ENCODE data around the gene IRGC. TPM values are rescaled to one million over a fixed set of nuclear protein-coding genes. Genes with fewer than 3 reads are reported as not detected.

Gene IRGC
- total RNA-seq, 2 experiments from 2014 or later: not detected

- H3K4me1 ChIP-seq (ENCODE audit: insufficient read depth, low read length): no peaks in the 10 kb centered on the region
- ATAC-seq (ENCODE audit: poor library complexity) (no peak), DNase-seq (no peak)
- ChIA-PET POLR2A (no interaction called here), CTCF (no interaction called here)
- H3K27me3 ChIP-seq (ENCODE audit: control insufficient read depth in 1 of 2, insufficient read depth in 2 of 2, low read length in 2 of 2): no peaks in the 10 kb centered on the region
- peaks cover 75% of the 10 kb centered on the region for H3K36me3 ChIP-seq (ENCODE audit: insufficient read depth, low read length)
- no peak for TF ChIP-seq CTCF (IDR thresholded peaks at IDR 0.05)
- intact Hi-C loops (cut with DNase I, micrococcal nuclease): no loop called here
- no peak overlapping the region for H3K4me3 ChIP-seq (ENCODE audit: low read length)
- H3K9me3 Mint-ChIP-seq: no peaks in the 10 kb centered on the region
- no peak overlapping the region for H3K27ac ChIP-seq (ENCODE audit: low read depth in 1 of 2, low read length in 2 of 2)
- H3K27ac Mint-ChIP-seq: peak overlapping the region; percentile 49
- no peaks in the 10 kb centered on the region for H3K9me3 ChIP-seq (ENCODE audit: control insufficient read depth in 1 of 2, insufficient read depth in 1 of 2, low read length in 2 of 2)
- no peak overlapping the region for H3K4me3 Mint-ChIP-seq
- H3K27me3 Mint-ChIP-seq: no peaks in the 10 kb centered on the region
- no peaks in the 10 kb centered on the region for H3K4me1 Mint-ChIP-seq (ENCODE audit: low read depth)
- peaks cover 83% of the 10 kb centered on the region for H3K36me3 Mint-ChIP-seq (ENCODE audit: low read depth)
Measured at GRCh38 chr19:43731846-43732245, 16.0 kb downstream of the IRGC start.

GRCh38 chr19:43735013-43735412 lies 19.1 kb downstream of the IRGC start:
- H3K9me3 Mint-ChIP-seq: no peaks in the 10 kb centered on the region
- ChIA-PET CTCF (interaction anchor here (1.9 kb wide), 1 partner anchor 10 kb away, joined by 7 read pairs; no protein-coding TSS in a partner anchor), POLR2A (no interaction called here)
- no peak overlapping the region for H3K27ac Mint-ChIP-seq
- H3K4me3 Mint-ChIP-seq: no peak overlapping the region
- no peaks in the 10 kb centered on the region for H3K9me3 ChIP-seq (ENCODE audit: control insufficient read depth in 1 of 2, insufficient read depth in 1 of 2, low read length in 2 of 2)
- H3K36me3 ChIP-seq (ENCODE audit: insufficient read depth, low read length): peaks cover 88% of the 10 kb centered on the region
- ATAC-seq (ENCODE audit: poor library complexity) (no peak), DNase-seq (no peak)
- H3K27me3 ChIP-seq (ENCODE audit: control insufficient read depth in 1 of 2, insufficient read depth in 2 of 2, low read length in 2 of 2): no peaks in the 10 kb centered on the region
- no peak for TF ChIP-seq CTCF (IDR thresholded peaks at IDR 0.05)
- H3K27me3 Mint-ChIP-seq: no peaks in the 10 kb centered on the region
- no peaks in the 10 kb centered on the region for H3K4me1 Mint-ChIP-seq (ENCODE audit: low read depth)
- peaks cover 91% of the 10 kb centered on the region for H3K36me3 Mint-ChIP-seq (ENCODE audit: low read depth)
- peaks cover 3% of the 10 kb centered on the region for H3K4me1 ChIP-seq (ENCODE audit: insufficient read depth, low read length)
- intact Hi-C loops (cut with DNase I, micrococcal nuclease): no loop called here
- H3K27ac ChIP-seq (ENCODE audit: low read depth in 1 of 2, low read length in 2 of 2): no peak overlapping the region
- H3K4me3 ChIP-seq (ENCODE audit: low read length): no peak overlapping the region

DNA sequence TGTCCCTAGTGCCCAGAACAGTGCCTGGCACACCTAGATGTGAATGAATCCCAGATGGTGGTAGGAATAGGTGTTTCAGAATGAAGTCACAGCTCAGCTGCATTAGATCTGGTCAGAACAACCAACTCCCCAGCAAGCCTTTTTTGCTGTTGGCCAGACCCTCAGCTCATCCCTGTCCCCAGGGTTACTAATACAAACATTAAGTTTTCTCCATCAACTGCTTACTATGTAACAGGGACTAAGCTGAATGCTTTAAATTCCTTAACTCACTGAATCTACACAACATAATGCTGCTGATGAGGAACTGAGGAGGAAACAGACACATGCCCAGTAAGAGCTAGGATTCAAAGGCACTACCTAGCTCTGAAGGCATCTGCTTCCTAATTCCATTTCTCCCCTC lies 20.1 kb downstream of the IRGC start:
- no peak overlapping the region for H3K4me3 Mint-ChIP-seq
- ATAC-seq (ENCODE audit: poor library complexity) (no peak), DNase-seq (no peak)
- no peak for TF ChIP-seq CTCF (IDR thresholded peaks at IDR 0.05)
- ChIA-PET CTCF (interaction anchor here (1.9 kb wide), 1 partner anchor 9 kb away, joined by 7 read pairs; no protein-coding TSS in a partner anchor), POLR2A (interaction anchor here (0.7 kb wide), 1 partner anchor 10 kb away, joined by 3 read pairs; no protein-coding TSS in a partner anchor)
- Histone ChIP-seq H3K4me3 (ENCODE audit: low read length) (no peak overlapping the region), H3K4me1 (ENCODE audit: insufficient read depth, low read length) (peaks cover 6% of the 10 kb centered on the region), H3K27me3 (ENCODE audit: control insufficient read depth in 1 of 2, insufficient read depth in 2 of 2, low read length in 2 of 2) (no peaks in the 10 kb centered on the region), H3K36me3 (ENCODE audit: insufficient read depth, low read length) (peaks cover 91% of the 10 kb centered on the region), H3K27ac (ENCODE audit: low read depth in 1 of 2, low read length in 2 of 2) (no peak overlapping the region), H3K9me3 (ENCODE audit: control insufficient read depth in 1 of 2, insufficient read depth in 1 of 2, low read length in 2 of 2) (no peaks in the 10 kb centered on the region)
- H3K36me3 Mint-ChIP-seq (ENCODE audit: low read depth): peaks cover 91% of the 10 kb centered on the region
- intact Hi-C loops (cut with DNase I, micrococcal nuclease): no loop called here
- no peaks in the 10 kb centered on the region for H3K4me1 Mint-ChIP-seq (ENCODE audit: low read depth)
- H3K9me3 Mint-ChIP-seq: no peaks in the 10 kb centered on the region
- no peak overlapping the region for H3K27ac Mint-ChIP-seq
- H3K27me3 Mint-ChIP-seq: no peaks in the 10 kb centered on the region
